Neuron (in vitro differentiated cells): ENCODE data around the gene PERM1.
"Not testable (repeated sequence)": the region's sequence is repeated elsewhere in the genome, so short reads cannot be mapped to it uniquely, and the experiment has no call there.

Experiments
- H2AFZ ChIP-seq: one replicate; pipeline ENCODE4 v1.6.1; 2013; ENCODE audit warnings: low read depth, mild to moderate bottlenecking, inconsistent platforms, low read length, moderate library complexity
- H3K27me3 ChIP-seq: one replicate; pipeline ENCODE4 v1.6.1; 2013; ENCODE audit warnings: low read length; ENCODE audit not compliant: insufficient read depth
- H3K36me3 ChIP-seq: one replicate; pipeline ENCODE4 v1.6.1; 2013; ENCODE audit warnings: low read length; ENCODE audit not compliant: insufficient read depth
- H3K4me1 ChIP-seq: one replicate; pipeline ENCODE4 v1.6.1; 2013; ENCODE audit warnings: low read length; ENCODE audit not compliant: insufficient read depth
- H3K4me3 ChIP-seq: 2 replicates; pipeline ENCODE4 v1.5.1; 2013; ENCODE audit warnings: mild to moderate bottlenecking, low read length, moderate library complexity
- H3K9me3 ChIP-seq: one replicate; pipeline ENCODE4 v1.6.1; 2013; ENCODE audit warnings: low read length

Gene PERM1

DNA sequence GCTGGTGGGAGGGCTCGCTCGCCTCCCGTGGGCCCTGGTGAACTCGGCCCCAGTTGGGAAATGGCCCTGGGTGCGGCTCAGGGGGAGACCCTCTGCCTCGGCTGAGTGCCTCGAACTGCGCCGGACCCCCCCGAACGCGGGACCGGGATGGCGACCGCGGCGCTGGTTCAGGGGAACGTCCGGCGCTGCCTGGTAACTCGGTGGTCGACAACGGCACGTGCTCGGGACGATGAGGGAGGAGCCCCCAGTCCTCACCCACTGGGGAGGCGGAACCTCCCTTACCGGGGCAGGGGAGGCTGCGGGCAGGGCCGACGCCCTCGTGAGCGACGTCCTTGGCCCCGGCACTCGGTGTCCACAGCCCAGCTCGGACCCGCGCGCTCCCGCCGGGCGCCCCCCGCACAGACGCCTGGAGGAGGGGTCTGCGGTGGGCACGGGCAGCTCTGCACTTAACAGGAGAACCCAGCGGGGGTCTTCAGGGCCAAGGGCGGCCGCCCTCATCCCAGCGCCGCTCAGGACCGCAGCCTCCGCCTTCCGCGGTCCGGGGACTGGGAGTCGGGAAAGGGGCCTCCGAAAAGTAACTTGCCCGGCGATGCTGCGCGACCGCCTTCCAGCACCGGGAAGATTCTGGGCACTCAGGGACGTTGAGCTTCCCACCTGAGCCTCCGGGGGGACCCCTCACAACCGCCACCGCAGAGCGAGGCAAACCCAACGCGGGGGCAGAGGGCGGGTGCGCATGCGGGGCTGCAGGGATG lies 16.3 kb upstream of the PERM1 start:
- H3K4me1 ChIP-seq, result peaks cover 21% of the 10 kb centered on the region
- peaks cover 5% of the 10 kb centered on the region for H3K36me3 ChIP-seq
- H3K9me3 ChIP-seq, result peaks cover 2% of the 10 kb centered on the region
- H3K27me3 ChIP-seq, result no peaks in the 10 kb centered on the region
- peak overlapping the region; percentile 52 for H3K4me3 ChIP-seq
- no peak overlapping the region for H2AFZ ChIP-seq

DNA sequence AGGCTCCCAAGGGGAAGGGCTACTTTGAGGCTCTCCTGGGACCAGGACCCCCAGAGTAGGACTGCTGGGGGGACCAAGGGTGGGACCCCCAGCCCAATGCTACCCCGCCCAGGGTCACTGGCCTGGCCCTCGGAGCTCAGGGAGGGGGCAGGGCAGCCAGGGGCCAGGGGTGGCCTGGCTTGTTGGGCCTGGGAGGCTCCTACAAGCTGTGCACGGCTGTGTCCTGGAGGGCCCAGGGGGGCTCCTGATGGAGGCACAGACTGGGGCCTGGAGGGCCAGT lies 15.8 kb upstream of the PERM1 start:
- no peak overlapping the region for H2AFZ ChIP-seq
- H3K4me3 ChIP-seq, result no peak overlapping the region
- H3K36me3 ChIP-seq, result peaks cover 3% of the 10 kb centered on the region
- H3K9me3 ChIP-seq, result peaks cover 6% of the 10 kb centered on the region
- H3K27me3 ChIP-seq, result no peaks in the 10 kb centered on the region
- H3K4me1 ChIP-seq, result peaks cover 21% of the 10 kb centered on the region

DNA sequence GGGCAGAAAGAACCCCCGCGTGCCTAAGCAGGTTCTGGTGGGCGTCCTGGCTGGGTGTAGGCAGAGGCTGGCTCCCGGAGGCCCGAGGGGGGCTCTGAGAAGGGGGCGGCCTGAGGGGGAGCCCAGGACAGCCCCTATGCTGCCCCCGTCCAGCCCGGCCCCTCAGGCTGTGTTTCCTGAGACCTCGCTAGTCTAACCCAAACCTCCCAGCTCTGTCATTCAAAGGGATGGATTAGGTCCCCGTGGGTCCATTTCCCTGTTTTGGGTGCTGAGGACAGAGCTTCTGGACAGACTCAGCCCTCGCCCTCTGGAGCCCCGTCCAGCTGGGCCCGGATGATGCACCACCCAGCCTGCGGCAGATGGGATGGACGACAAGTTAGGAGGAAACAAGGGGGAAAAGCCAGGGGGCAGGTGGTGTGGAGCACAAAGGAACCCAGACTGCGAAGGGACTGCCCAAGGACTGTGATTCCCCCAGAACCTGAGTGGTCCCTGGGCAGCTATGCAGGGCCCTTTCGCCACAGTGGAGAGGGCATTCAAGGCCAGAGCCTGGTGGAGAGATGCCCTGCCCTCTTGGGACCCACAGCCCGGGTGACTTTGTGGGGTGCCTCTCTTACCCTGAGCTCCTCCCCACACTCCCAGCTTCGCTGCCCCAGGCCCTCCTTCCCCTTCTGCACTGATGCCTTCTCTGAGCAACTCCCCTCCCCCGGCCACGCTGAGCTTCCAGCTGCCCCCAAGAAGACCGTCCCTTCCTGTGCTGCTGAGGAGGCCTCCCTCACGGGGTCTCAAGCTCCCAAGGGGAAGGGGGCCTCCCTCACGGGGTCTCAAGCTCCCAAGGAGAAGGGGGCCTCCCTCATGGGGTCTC lies 15.2 kb upstream of the PERM1 start:
- Histone ChIP-seq H3K27me3 (no peaks in the 10 kb centered on the region), H3K4me3 (no peak overlapping the region), H3K36me3 (peaks cover 3% of the 10 kb centered on the region), H2AFZ (no peak overlapping the region), H3K9me3 (peaks cover 8% of the 10 kb centered on the region), H3K4me1 (peaks cover 21% of the 10 kb centered on the region)

DNA sequence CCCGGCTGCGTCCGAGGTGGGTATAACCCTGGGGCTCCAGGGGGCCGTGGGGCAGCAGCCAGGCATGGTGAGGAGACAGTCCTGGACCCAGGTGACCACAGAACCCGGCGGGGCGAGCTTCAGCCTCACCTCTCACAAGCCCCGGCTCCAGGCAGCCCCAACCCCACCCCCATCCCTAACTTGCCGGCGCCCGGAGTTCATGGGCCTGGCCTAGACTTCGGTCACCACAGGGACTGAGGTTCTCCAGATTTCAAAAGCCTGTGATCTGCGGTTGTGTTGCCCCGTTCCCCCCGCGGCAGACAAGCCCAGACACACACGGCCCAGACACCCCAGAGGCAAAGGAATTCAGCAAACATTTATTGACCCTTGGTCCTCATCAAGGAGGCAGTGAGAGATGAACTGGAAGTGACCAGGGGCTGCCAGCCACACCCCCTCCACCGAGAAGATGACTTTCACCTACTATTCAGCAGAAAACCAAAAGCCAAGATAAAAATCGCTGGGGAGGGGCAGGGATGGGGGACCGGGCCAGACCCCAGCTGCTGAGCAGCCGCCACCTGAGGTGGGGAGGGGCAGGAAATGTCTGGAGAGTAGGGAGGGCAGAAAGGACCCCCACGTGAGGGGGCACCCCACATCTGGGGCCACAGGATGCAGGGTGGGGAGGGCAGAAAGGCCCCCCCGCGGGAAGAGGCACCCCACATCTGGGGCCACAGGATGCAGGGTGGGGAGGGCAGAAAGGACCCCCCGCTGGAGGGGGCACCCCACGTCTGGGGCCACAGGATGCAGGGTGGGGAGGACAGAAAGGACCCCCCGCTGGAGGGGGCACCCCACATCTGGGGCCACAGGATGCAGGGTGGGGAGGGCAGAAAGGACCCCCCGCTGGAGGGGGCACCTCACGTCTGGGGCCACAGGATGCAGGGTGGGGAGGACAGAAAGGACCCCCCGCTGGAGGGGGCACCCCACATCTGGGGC lies 14.1 kb upstream of the PERM1 start:
- no peaks in the 10 kb centered on the region for H3K27me3 ChIP-seq
- H3K4me1 ChIP-seq, result peaks cover 21% of the 10 kb centered on the region
- no peak overlapping the region for H2AFZ ChIP-seq

DNA sequence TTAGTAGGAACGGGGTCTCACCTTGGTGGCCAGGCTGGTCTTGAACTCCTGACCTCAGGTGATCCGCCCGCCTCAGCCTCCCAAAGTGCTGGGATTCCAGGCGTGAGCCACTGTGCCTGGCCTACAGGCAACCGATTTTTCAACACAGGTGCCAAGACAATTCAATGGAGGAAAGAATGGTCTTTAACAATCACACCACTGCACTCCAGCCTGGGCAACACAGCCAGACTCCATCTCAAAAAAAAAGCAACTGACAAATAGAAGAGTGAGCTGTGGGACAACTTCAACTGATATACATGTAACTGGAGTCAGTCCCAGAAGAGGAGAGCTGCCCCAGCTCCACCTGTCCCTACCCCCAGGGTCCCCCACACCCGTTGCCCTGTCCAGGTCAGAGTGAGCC lies 12.7 kb upstream of the PERM1 start:
- not testable (repeated sequence) for H3K27me3 ChIP-seq, H2AFZ ChIP-seq, H3K36me3 ChIP-seq, H3K4me3 ChIP-seq
- Histone ChIP-seq H3K9me3 (peaks cover 11% of the 10 kb centered on the region), H3K4me1 (peaks cover 21% of the 10 kb centered on the region)

More for the DNA sequence above, 14.1 kb upstream of the PERM1 start:
- Histone ChIP-seq H3K9me3 (peaks cover 11% of the 10 kb centered on the region), H3K4me3 (no peak overlapping the region), H3K36me3 (peaks cover 3% of the 10 kb centered on the region)

DNA sequence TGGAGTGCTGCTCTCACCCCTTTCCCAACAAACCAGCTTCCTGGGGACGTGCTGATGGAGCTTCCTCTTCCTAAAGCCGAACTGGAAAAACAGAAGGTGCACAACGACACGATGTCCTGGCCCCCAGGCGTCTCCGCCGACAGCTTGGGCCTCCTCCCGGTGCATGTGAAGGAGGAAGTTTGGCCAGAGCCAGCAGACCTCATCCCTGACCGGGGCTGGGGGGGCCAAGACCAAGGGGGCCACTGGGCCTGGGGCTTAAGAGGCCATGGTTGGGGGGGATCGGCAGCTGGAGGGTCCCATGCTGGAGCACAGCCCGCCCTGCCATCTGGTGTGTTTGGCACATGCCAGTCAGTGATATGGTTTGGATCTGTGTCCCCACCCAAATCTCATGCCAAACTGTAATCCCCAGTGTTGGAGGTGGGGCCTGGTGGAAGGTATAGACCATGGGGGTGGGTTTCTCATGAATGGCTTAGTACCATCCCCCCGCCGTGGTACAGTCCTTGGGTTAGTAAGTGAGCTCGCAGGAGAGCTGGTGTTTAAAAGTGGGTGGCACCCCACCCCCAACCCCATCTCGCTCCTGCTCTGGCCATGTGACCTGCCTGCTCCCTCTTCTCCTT lies 11.6 kb upstream of the PERM1 start:
- Histone ChIP-seq H3K27me3 (no peaks in the 10 kb centered on the region), H3K4me1 (peaks cover 21% of the 10 kb centered on the region), H3K36me3 (peaks cover 3% of the 10 kb centered on the region), H3K4me3 (no peak overlapping the region), H3K9me3 (peaks cover 11% of the 10 kb centered on the region), H2AFZ (no peak overlapping the region)

DNA sequence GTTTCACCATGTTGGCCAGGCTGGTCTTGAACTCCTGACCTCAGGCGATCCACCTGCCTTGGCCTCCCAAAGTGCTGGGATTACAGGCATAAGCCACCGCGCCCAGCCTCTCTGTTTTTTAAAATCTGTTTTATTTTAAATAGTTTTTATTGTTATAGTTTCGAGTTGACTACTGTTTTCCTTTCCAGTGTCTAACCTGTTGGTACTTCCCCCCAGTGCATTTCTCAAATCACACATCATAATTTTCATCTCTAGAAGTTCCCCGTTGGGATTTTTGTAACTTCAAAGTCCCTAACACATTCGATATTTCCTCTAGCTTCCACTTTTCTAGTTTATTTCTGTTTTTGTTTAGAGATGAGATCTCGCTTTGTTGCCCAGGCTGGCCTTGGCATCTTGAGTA lies 10.5 kb upstream of the PERM1 start:
- Histone ChIP-seq H2AFZ (no peak overlapping the region), H3K36me3 (no peaks in the 10 kb centered on the region), H3K4me1 (peaks cover 9% of the 10 kb centered on the region), H3K27me3 (no peaks in the 10 kb centered on the region), H3K9me3 (peaks cover 11% of the 10 kb centered on the region), H3K4me3 (no peak overlapping the region)

DNA sequence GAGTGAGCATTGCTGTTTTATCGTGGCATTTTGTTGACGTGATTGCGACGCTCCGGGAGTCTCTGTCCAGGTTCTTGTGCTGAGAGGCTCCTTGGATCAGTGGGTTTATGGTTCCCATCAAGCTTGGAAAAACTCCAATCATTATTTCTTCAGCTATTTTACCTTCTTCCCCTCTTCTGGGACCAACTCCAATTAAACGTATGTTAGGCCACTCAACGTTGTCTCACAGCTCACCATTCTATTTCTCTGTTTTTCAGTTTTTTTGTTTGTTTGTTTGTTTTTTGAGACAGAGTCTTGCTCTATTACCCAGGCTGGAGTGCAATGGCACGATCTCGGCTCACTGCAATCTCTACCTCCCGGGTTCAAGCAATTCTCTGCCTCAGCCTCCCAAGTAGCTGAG lies 10.0 kb upstream of the PERM1 start:
- no peaks in the 10 kb centered on the region for H3K27me3 ChIP-seq
- H3K36me3 ChIP-seq, result no peaks in the 10 kb centered on the region
- H3K4me1 ChIP-seq, result peaks cover 5% of the 10 kb centered on the region
- H3K4me3 ChIP-seq, result no peak overlapping the region
- H2AFZ ChIP-seq, result no peak overlapping the region
- H3K9me3 ChIP-seq, result peaks cover 11% of the 10 kb centered on the region

DNA sequence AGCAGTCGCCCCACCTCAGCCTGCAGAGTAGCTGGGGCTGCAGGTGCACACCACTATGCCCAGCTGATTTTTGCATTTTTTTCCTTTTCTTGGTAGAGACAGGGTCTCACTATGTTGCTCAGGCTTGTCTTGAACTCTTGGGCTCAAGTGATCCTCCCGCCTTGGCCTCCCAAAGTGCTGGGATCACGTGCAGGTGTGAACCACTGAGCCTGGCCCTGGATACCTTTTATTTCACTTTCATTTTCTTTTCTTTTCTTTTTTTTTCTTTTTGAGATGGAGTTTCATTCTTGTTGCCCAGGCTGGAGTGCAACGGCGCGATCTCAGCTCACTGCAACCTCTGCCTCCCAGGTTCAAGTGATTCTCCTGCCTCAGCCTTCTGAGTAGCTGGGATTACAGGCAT lies 9.4 kb upstream of the PERM1 start:
- H3K27me3 ChIP-seq, H3K4me3 ChIP-seq, H3K36me3 ChIP-seq, H2AFZ ChIP-seq, H3K4me1 ChIP-seq: not testable (repeated sequence)
- H3K9me3 ChIP-seq, result peaks cover 11% of the 10 kb centered on the region

DNA sequence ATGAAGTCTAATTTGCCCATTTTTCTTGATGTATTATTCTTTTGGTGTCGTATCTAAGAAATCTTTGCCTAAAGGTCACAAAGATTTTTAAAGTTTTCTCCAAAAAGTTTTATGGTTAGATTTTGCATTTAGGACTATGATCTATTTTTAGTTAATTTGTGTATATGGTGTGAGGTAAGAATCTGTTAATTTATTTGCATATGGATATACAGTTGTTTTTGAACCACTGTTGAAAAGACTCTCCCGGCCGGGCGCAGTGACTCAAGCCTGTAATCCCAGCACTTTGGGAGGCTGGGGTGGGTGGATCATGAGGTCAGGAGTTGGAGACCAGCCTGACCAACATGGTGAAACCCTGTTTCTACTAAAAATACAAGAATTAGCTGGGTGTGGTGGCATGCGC lies 6.2 kb upstream of the PERM1 start:
- not testable (repeated sequence) for H3K4me1 ChIP-seq, H2AFZ ChIP-seq, H3K4me3 ChIP-seq, H3K36me3 ChIP-seq, H3K27me3 ChIP-seq, H3K9me3 ChIP-seq

DNA sequence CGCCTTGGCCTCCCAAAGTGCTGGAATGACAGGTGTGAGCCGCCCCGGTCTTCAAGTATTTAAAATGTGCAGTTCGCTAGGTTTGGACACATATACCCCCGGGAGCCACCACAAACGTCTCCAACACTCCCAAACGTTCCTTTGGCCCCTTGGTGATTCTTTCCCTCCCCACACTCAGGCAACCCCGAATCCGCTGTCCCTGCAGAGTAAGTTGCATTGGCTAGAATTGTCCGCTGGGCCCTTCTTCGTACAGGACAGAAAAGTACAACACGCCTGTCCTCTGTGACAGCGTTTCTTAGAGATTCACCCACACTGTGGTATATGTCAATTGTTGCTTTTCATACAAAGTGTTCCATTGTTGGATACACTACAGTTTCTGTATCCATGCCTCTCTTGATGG lies 3.2 kb upstream of the PERM1 start:
- Histone ChIP-seq H3K4me1 (peaks cover 2% of the 10 kb centered on the region), H3K9me3 (no peaks in the 10 kb centered on the region), H3K4me3 (no peak overlapping the region), H3K36me3 (no peaks in the 10 kb centered on the region), H3K27me3 (peaks cover 20% of the 10 kb centered on the region), H2AFZ (no peak overlapping the region)

DNA sequence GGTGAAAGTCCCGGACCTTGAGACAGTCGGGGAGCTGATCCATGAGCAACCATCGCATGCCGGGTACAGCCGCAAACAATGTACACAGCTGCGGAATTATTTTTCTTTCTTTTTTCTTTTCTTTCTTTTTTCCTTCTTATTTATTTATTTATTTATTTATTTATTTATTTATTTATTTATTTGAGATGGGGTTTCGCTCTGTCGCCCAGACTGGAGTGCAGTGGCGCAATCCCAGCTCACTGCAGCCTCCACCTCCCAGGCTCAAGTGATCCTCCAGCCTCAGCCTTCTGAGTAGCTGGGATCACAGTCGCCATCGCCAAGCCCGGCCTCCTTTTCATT lies 2.6 kb upstream of the PERM1 start:
- H3K27me3 ChIP-seq, result peaks cover 20% of the 10 kb centered on the region
- H3K9me3 ChIP-seq, result peaks cover 2% of the 10 kb centered on the region
- no peak overlapping the region for H2AFZ ChIP-seq
- no peaks in the 10 kb centered on the region for H3K36me3 ChIP-seq
- peaks cover 2% of the 10 kb centered on the region for H3K4me1 ChIP-seq
- H3K4me3 ChIP-seq, result no peak overlapping the region
